OCI-LY3 (cell line): ENCODE measurements around the gene TCF4.
"Not testable (repeated sequence)": the region's sequence is repeated elsewhere in the genome, so short reads cannot be mapped to it uniquely, and the experiment has no call there.

Source experiments
- H2AFZ ChIP-seq: fragments of 200-600, 300-600 bp; shearing (Covaris generic); 2 replicates; pipeline ENCODE4 v1.6.0; 2014; ENCODE audit warnings: antibody characterized with exemption, low read depth, low read length
- H3K27ac ChIP-seq: fragments of 200-600, 300-600 bp; sonication (generic); 2 replicates; pipeline ENCODE4 v1.5.1; 2014; ENCODE audit warnings: mild to moderate bottlenecking, low read length, moderate library complexity, mixed read lengths
- H3K27me3 ChIP-seq: fragments of 200-600, 300-600 bp; sonication (generic); 2 replicates; pipeline ENCODE4 v1.6.1; 2014; ENCODE audit warnings: low read depth, low read length, mixed read lengths
- H3K36me3 ChIP-seq: fragments of 200-600, 300-600 bp; sonication (generic); replicated peaks from 2 replicates; pipeline ENCODE3; 2014; ENCODE audit warnings: low read depth, low read length, mixed read lengths
- H3K4me1 ChIP-seq: fragments of 300-600, 200-600 bp; sonication (generic); 2 replicates; pipeline ENCODE4 v1.6.1; 2014; ENCODE audit warnings: low read length, mixed read lengths
- H3K4me2 ChIP-seq: fragments of 200-600, 300-600 bp; sonication (generic); 2 replicates; pipeline ENCODE4 v1.6.1; 2014; ENCODE audit warnings: low read length, mixed read lengths
- H3K4me3 ChIP-seq: fragments of 300-600, 200-600 bp; sonication (generic); 2 replicates; pipeline ENCODE4 v1.5.1; 2014; ENCODE audit warnings: antibody characterized with exemption, mild to moderate bottlenecking, low read length, moderate library complexity
- H3K79me2 ChIP-seq: fragments of 300-600, 200-600 bp; shearing (Covaris generic); 2 replicates; pipeline ENCODE4 v1.6.1; 2014; ENCODE audit warnings: mild to moderate bottlenecking, low read length, mixed read lengths
- H3K9ac ChIP-seq: fragments of 300-600, 200-600 bp; shearing (Covaris generic); 2 replicates; pipeline ENCODE4 v1.6.0; 2014; ENCODE audit warnings: mild to moderate bottlenecking, low read length, moderate library complexity
- H3K9me3 ChIP-seq: fragments of 200-600, 300-600 bp; shearing (Covaris generic); 2 replicates; pipeline ENCODE4 v1.6.1; 2014; ENCODE audit warnings: low read length, mixed read lengths; ENCODE audit not compliant: insufficient read depth
- H4K20me1 ChIP-seq: fragments of 200-600, 300-600 bp; sonication (generic); 2 replicates; pipeline ENCODE4 v1.6.1; 2016; ENCODE audit warnings: low read length, mixed read lengths; ENCODE audit not compliant: insufficient read depth
- EZH2phosphoT487 ChIP-seq: fragments of 200-600 bp; shearing (Covaris generic); IDR thresholded peaks from 2 replicates; pipeline ENCODE4 v1.6.1; 2018; ENCODE audit warnings: antibody characterized with exemption, mixed run types, low read depth
- TF ChIP-seq, protein P1 (sequence below): fragments of 200-600, 300-600 bp; sonication (generic); IDR thresholded peaks from 2 replicates; pipeline ENCODE4 v1.5.1; 2014; ENCODE audit warnings: antibody characterized with exemption, low read length, low read depth

TCF4 gene

DNA sequence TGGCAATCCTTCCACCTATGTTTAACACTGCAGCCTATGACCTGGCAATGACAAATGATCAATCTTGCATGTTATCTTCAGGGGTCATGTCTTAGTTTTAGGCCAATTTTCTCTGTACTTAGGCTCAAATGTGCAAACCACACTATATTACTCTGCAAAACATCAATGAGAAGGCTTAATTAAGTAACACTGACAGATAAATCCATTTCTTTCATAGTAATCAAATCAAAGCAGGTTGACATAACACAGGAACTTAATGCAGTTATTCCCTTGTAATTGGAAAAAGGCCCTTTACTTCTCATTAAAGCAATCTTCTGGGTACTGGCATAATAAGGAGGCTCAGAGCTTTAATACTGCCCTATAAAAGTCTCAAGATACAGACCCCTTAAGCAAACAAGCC lies 114.4 kb downstream of the TCF4 start:
- no peak overlapping the region for H3K27ac ChIP-seq
- no peak for TF ChIP-seq EZH2phosphoT487
- TF ChIP-seq, protein P1, sequence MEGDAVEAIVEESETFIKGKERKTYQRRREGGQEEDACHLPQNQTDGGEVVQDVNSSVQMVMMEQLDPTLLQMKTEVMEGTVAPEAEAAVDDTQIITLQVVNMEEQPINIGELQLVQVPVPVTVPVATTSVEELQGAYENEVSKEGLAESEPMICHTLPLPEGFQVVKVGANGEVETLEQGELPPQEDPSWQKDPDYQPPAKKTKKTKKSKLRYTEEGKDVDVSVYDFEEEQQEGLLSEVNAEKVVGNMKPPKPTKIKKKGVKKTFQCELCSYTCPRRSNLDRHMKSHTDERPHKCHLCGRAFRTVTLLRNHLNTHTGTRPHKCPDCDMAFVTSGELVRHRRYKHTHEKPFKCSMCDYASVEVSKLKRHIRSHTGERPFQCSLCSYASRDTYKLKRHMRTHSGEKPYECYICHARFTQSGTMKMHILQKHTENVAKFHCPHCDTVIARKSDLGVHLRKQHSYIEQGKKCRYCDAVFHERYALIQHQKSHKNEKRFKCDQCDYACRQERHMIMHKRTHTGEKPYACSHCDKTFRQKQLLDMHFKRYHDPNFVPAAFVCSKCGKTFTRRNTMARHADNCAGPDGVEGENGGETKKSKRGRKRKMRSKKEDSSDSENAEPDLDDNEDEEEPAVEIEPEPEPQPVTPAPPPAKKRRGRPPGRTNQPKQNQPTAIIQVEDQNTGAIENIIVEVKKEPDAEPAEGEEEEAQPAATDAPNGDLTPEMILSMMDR = no peak
- H3K9ac ChIP-seq = no peak overlapping the region
- peaks cover 90% of the 10 kb centered on the region for H3K36me3 ChIP-seq
- H4K20me1 ChIP-seq = peaks cover 100% of the 10 kb centered on the region
- H3K4me2 ChIP-seq = no peak overlapping the region
- H3K27me3 ChIP-seq = no peaks in the 10 kb centered on the region
- H3K4me3 ChIP-seq = no peak overlapping the region
- H3K79me2 ChIP-seq = peaks cover 100% of the 10 kb centered on the region
- peaks cover 39% of the 10 kb centered on the region for H3K4me1 ChIP-seq
- H2AFZ ChIP-seq = no peak overlapping the region
- no peaks in the 10 kb centered on the region for H3K9me3 ChIP-seq

DNA sequence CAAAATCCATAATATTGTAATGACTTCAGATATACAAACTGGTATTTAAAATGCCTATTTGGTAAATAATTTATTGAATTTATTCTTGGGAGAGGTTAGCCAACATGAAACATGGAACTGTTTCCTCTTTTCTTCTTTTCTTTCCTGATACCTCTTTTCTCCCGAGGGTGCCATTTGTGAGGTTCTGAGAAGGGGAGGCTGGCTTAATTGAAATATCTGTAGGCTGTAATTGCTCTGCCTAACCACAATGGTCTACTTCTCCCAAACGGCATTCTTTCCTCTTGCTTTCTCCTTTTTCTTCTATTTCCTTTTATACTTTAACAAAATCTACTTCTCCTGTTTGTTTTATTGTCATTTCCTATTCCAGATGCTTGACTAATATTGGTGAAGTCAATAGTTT lies 114.9 kb downstream of the TCF4 start:
- no peak for TF ChIP-seq EZH2phosphoT487
- TF ChIP-seq, protein P1 = no peak
- Histone ChIP-seq H4K20me1 (peaks cover 100% of the 10 kb centered on the region), H3K4me2 (no peak overlapping the region), H2AFZ (no peak overlapping the region), H3K9me3 (no peaks in the 10 kb centered on the region), H3K36me3 (peaks cover 90% of the 10 kb centered on the region), H3K9ac (no peak overlapping the region), H3K27ac (no peak overlapping the region), H3K4me3 (no peak overlapping the region), H3K4me1 (peaks cover 39% of the 10 kb centered on the region), H3K79me2 (peaks cover 100% of the 10 kb centered on the region), H3K27me3 (no peaks in the 10 kb centered on the region)

DNA sequence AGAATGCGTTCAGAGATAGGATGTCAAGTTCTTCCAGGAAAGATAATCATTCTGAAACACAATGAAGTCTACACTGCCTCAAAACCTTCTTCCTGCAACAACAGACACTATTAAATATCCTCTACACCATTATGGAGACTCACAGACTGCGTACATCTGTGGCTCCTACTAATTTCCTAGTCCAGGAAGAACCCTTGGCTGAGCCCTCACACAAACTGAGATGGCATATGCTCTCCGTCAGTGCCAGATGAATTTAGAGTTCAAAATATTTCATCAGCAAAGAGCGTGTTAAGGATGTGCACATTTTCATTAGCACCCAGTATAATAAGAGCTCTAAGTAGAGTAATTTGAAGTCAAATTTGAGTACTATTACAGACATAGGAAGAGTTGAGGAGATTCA lies 117.2 kb downstream of the TCF4 start:
- no peak overlapping the region for H3K27ac ChIP-seq
- peaks cover 100% of the 10 kb centered on the region for H3K79me2 ChIP-seq
- H2AFZ ChIP-seq = no peak overlapping the region
- no peak overlapping the region for H3K9ac ChIP-seq
- H3K4me2 ChIP-seq = no peak overlapping the region
- peaks cover 100% of the 10 kb centered on the region for H4K20me1 ChIP-seq
- H3K36me3 ChIP-seq = peaks cover 80% of the 10 kb centered on the region
- H3K9me3 ChIP-seq = no peaks in the 10 kb centered on the region
- H3K4me1 ChIP-seq = peaks cover 50% of the 10 kb centered on the region
- no peak overlapping the region for H3K4me3 ChIP-seq
- TF ChIP-seq, protein P1 = no peak
- H3K27me3 ChIP-seq = no peaks in the 10 kb centered on the region

DNA sequence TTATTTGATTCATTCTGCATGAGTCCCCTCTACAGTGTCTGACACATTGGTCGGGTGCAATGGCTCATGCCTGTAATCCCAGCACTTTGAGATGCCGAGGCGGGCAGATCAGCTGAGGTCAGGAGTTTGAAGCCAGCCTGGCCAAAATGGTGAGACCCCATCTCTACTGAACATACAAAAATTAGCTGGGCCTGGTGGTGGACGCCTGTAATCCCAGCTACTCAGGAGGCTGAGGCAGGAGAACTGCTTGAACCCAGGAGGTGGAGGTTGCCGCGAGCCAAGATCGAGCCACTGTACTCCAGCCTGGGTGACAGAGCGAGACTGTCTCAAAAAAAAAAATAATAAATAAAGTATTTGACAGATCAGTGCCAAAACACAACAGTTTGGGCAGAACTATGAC lies 118.9 kb downstream of the TCF4 start:
- not testable (repeated sequence) for H3K27ac ChIP-seq, H3K4me2 ChIP-seq, H2AFZ ChIP-seq, H3K9me3 ChIP-seq, H3K27me3 ChIP-seq, H3K9ac ChIP-seq, H3K4me3 ChIP-seq
- Histone ChIP-seq H3K4me1 (peaks cover 67% of the 10 kb centered on the region), H3K36me3 (peaks cover 72% of the 10 kb centered on the region), H4K20me1 (peaks cover 100% of the 10 kb centered on the region), H3K79me2 (peaks cover 100% of the 10 kb centered on the region)

DNA sequence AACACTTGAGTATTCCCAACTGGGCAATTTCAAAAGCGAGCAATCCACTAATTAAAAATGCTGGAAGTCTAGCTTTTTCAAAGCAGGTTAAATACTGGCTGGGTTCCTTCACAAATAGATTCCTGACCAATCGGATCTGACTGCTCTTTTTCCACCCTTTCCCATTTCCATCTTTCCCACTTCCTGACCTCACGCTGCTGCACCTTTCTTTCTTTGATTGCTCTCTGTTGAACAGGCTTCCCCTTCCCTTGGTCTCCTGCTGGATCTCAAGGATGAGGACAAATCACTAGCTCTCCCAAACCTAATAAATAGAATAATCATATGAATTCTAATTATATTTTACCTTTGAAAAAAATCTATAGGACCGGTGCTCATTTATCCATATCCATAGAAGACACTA lies 121.2 kb downstream of the TCF4 start:
- Histone ChIP-seq H3K4me1 (peaks cover 63% of the 10 kb centered on the region), H3K9ac (no peak overlapping the region), H2AFZ (no peak overlapping the region), H3K9me3 (no peaks in the 10 kb centered on the region), H3K4me2 (no peak overlapping the region), H3K36me3 (peaks cover 72% of the 10 kb centered on the region), H3K79me2 (peaks cover 100% of the 10 kb centered on the region), H4K20me1 (peaks cover 100% of the 10 kb centered on the region), H3K27me3 (no peaks in the 10 kb centered on the region), H3K27ac (no peak overlapping the region), H3K4me3 (no peak overlapping the region)
- TF ChIP-seq EZH2phosphoT487 = no peak
